SK-N-SH (cell line): Measurements from ENCODE around the gene CFAP100. TPM values are rescaled to one million over a fixed set of nuclear protein-coding genes. Genes with fewer than 3 reads are reported as not detected.

Source experiments
- CTCF ChIA-PET: fragments of 300-600, 350-600 bp; formaldehyde crosslinking; extraction: SDS; loops from one replicate; lab custom pipeline; 2021; lab: Yijun Ruan, JAX
- POLR2A ChIA-PET: fragments of 350-600 bp; sonication (Branson Sonifier 250); formaldehyde crosslinking; extraction: SDS; loops from one replicate; lab custom pipeline; 2020; ENCODE audit warnings: antibody characterized with exemption, inconsistent platforms; lab: Yijun Ruan, JAX
- DNase-seq: peaks from one replicate; pipeline ENCODE4 v3.0.0; 2012
- H2AFZ ChIP-seq: fragments of 200-600 bp; sonication (generic); 2 replicates; pipeline ENCODE4 v1.8.1; 2016; ENCODE audit warnings: antibody characterized with exemption, mild to moderate bottlenecking, low read depth
- H3F3A ChIP-seq: fragments of 200-600 bp; sonication (generic); replicated peaks from 2 replicates; pipeline ENCODE3; 2016; ENCODE audit warnings: antibody characterized with exemption, mild to moderate bottlenecking; ENCODE audit not compliant: insufficient read depth
- H3K27ac ChIP-seq, 2 experiments: fragments of 200-500 bp in 1 of 2; fragments of 200-600 bp in 1 of 2; sonication (Bioruptor generic) in 1 of 2; sonication (generic), shearing (Covaris generic) in 1 of 2; 2 replicates each; pipeline versions ENCODE4 v1.5.1 to v1.6.1; 2014 to 2016; ENCODE audit warnings: low read depth in 2 of 2, inconsistent platforms in 1 of 2, low read length in 1 of 2, mild to moderate bottlenecking in 1 of 2, mixed read lengths in 1 of 2
- H3K27me3 ChIP-seq: fragments of 200-600 bp; sonication (generic), shearing (Covaris generic); 2 replicates; pipeline ENCODE4 v1.6.1; 2016; ENCODE audit warnings: mixed run types; ENCODE audit not compliant: insufficient read depth
- H3K36me3 ChIP-seq, 2 experiments: fragments of 200-500 bp in 1 of 2; fragments of 200-600 bp in 1 of 2; sonication (Bioruptor generic) in 1 of 2; sonication (generic) in 1 of 2; replicated peaks in 1 of 2; 2 replicates each; pipeline versions ENCODE3 to v1.5.1; 2014 to 2016; ENCODE audit warnings: low read length in 1 of 2, mild to moderate bottlenecking in 1 of 2; ENCODE audit not compliant: insufficient read depth in 2 of 2, control insufficient read depth in 1 of 2
- H3K4me1 ChIP-seq, 2 experiments: fragments of 200-500 bp in 1 of 2; fragments of 200-600 bp in 1 of 2; sonication (Bioruptor generic) in 1 of 2; sonication (generic), shearing (Covaris generic) in 1 of 2; 2 replicates each; pipeline versions ENCODE4 v1.5.1 to v1.6.1; 2014 to 2016; ENCODE audit warnings: low read depth in 1 of 2, low read length in 1 of 2, mixed run types in 1 of 2; ENCODE audit not compliant: insufficient read depth in 2 of 2, control insufficient read depth in 1 of 2
- H3K4me2 ChIP-seq: fragments of 200-600 bp; sonication (generic), shearing (Covaris generic); 2 replicates; pipeline ENCODE4 v1.6.1; 2017; ENCODE audit warnings: mixed run types
- H3K4me3 ChIP-seq, 2 experiments: fragments of 200-500 bp in 1 of 2; fragments of 200-600 bp in 1 of 2; sonication (Bioruptor generic) in 1 of 2; sonication (generic), shearing (Covaris generic) in 1 of 2; 2 replicates each; pipeline versions ENCODE4 v1.5.1 to v1.8.1; 2014 to 2016; ENCODE audit warnings: low read depth in 2 of 2, inconsistent platforms in 1 of 2, low read length in 1 of 2, mild to moderate bottlenecking in 1 of 2, mixed read lengths in 1 of 2, moderate library complexity in 1 of 2
- H3K79me2 ChIP-seq: fragments of 200-600 bp; sonication (generic); 2 replicates; pipeline ENCODE4 v1.8.1; 2017; ENCODE audit warnings: mild to moderate bottlenecking; ENCODE audit not compliant: insufficient read depth
- H3K9ac ChIP-seq: fragments of 200-600 bp; sonication (generic); 2 replicates; pipeline ENCODE4 v1.6.1; 2017; ENCODE audit warnings: mixed run types
- H3K9me2 ChIP-seq: fragments of 200-600 bp; sonication (generic); 2 replicates; pipeline ENCODE4 v1.6.1; 2017; ENCODE audit warnings: mixed run types
- H3K9me3 ChIP-seq: fragments of 200-600 bp; sonication (generic); 2 replicates; pipeline ENCODE4 v1.6.1; 2017; ENCODE audit warnings: mixed run types, mild to moderate bottlenecking, moderate library complexity
- H4K20me1 ChIP-seq: fragments of 200-600 bp; sonication (generic); 2 replicates; pipeline ENCODE4 v1.6.1; 2017; ENCODE audit warnings: mild to moderate bottlenecking, mixed run types; ENCODE audit not compliant: insufficient read depth
- FOSL2 ChIP-seq: IDR thresholded peaks from 2 replicates; pipeline ENCODE4 v1.4.0; 2012; ENCODE audit warnings: low read depth, mild to moderate bottlenecking, moderate library complexity, borderline replicate concordance
- FOXJ3 ChIP-seq: sonication (generic); formaldehyde crosslinking; IDR thresholded peaks from 2 replicates; pipeline ENCODE4 v1.5.1; 2020; ENCODE audit warnings: mild to moderate bottlenecking, missing genetic modification reagents
- GABPA ChIP-seq: IDR thresholded peaks from 2 replicates; pipeline ENCODE4 v1.4.0; 2012; ENCODE audit warnings: low read depth, mild to moderate bottlenecking
- GATA2 ChIP-seq: sonication (generic); formaldehyde crosslinking; IDR thresholded peaks from 2 replicates; pipeline ENCODE4 v1.5.0; 2020; ENCODE audit warnings: mild to moderate bottlenecking, missing genetic modification reagents
- JUND ChIP-seq: IDR thresholded peaks from 2 replicates; pipeline ENCODE4 v1.4.0; 2012
- MEF2A ChIP-seq: IDR thresholded peaks from 2 replicates; pipeline ENCODE4 v1.4.0; 2012; ENCODE audit warnings: low read depth, borderline replicate concordance
- MXI1 ChIP-seq: IDR thresholded peaks from 2 replicates; pipeline ENCODE4 v1.6.1; 2012; ENCODE audit warnings: mild to moderate bottlenecking, low read depth, low read length, improper control_type of control experiment
- POLR2AphosphoS5 ChIP-seq: IDR thresholded peaks from 2 replicates; pipeline ENCODE4 v1.6.1; 2012; ENCODE audit warnings: low read depth, low read length
- RFX5 ChIP-seq: IDR thresholded peaks from 2 replicates; pipeline ENCODE4 v1.6.1; 2012; ENCODE audit warnings: mild to moderate bottlenecking, improper control_type of control experiment, low read length
- RXRA ChIP-seq: IDR thresholded peaks from 2 replicates; pipeline ENCODE4 v1.4.0; 2012; ENCODE audit warnings: low read depth, mild to moderate bottlenecking, borderline replicate concordance
- SIN3A ChIP-seq: IDR thresholded peaks from 2 replicates; pipeline ENCODE4 v1.6.1; 2012; ENCODE audit warnings: low read depth, mild to moderate bottlenecking, low read length, moderate library complexity, borderline replicate concordance
- TAF1 ChIP-seq: IDR thresholded peaks from 2 replicates; pipeline ENCODE4 v1.6.1; 2012; ENCODE audit warnings: low read depth, mild to moderate bottlenecking, low read length, moderate library complexity, borderline replicate concordance
- WGBS: methylation state at CpG from one replicate; pipeline ENCODE4 v1.1.6; 2017; ENCODE audit warnings: low lambda C conversion rate; 5-methylcytosine and 5-hydroxymethylcytosine counted together
- polyA plus RNA-seq, 3 experiments: library from polyadenylated mRNA; depleted of rRNA; stranded (reverse); fragments of >200 nt; gene quantifications; 2 replicates each; pipeline ENCODE4 v1.2.3, GENCODE V29; 2012
- TF ChIP-seq, protein P1 (sequence below): fragments of 200-600 bp; sonication (generic); IDR thresholded peaks from 2 replicates; pipeline ENCODE4 v1.6.1; 2017; ENCODE audit warnings: antibody characterized with exemption, mild to moderate bottlenecking, moderate library complexity
- TF ChIP-seq, protein P2 (sequence below): IDR thresholded peaks from 2 replicates; pipeline ENCODE4; 2012
- TF ChIP-seq, protein P3 (sequence below): IDR thresholded peaks from 2 replicates; pipeline ENCODE4 v1.4.0; 2012; ENCODE audit warnings: low read depth, borderline replicate concordance
- TF ChIP-seq, protein P4 (sequence below): fragments of 150-350 bp; IDR thresholded peaks from 2 replicates; pipeline ENCODE4 v1.6.1; 2016; ENCODE audit warnings: mild to moderate bottlenecking, low read depth, low read length
- TF ChIP-seq, protein P5 (sequence below): fragments of 150-350 bp; IDR thresholded peaks from 2 replicates; pipeline ENCODE4 v1.6.1; 2017; ENCODE audit warnings: antibody characterized with exemption, low read length, low read depth, borderline replicate concordance
- TF ChIP-seq, protein P6 (sequence below): IDR thresholded peaks from 2 replicates; pipeline ENCODE4 v1.4.0; 2012; ENCODE audit warnings: low read depth

Gene CFAP100
- polyA plus RNA-seq, 1 of the 3 experiments (the other 2 are of a cell fraction) = not detected

DNA sequence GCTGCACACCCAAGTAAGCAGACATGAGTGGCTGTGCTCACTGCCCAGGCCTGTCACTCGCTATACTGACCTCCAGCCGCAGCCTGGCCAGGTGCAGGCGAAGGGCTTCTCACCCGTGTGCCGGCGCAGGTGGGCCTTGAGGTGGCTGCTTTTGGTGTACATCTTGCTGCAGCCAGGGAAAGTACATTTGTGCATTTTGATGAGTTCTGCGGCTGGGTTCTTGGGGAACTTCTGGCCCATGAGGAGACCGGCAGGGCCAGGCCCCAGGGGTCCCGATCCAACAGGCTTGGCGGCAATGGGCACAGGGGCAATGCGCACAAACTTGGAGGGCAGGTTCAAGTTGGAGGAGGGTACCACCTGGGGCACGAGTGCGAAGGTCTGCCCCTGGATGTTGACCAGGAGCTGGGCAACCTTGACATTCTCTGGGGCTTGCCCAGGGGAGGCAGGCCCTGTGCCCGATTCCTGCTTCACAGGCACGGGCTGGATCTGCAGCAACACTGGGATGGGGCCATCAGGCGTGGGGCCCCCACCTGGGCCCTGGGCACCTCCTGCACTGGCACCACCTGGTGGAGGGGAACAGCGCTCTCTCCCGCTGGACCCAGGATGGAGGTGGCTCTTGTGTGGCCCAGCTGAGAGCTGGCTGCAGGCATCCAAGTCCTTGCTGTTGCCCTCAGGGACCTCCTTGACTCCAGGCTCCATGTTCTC lies 42.8 kb upstream of the CFAP100 start:
- Histone ChIP-seq H3F3A (no peaks in the 10 kb centered on the region), H3K4me1 (peaks cover 0 to 13% of the 10 kb centered on the region in 2 experiments; a peak in 1 of 4 replicates), H3K27me3 (peaks cover 23% of the 10 kb centered on the region), H4K20me1 (no peaks in the 10 kb centered on the region), H3K4me2 (no peak overlapping the region), H3K9ac (no peak overlapping the region), H2AFZ (no peak overlapping the region), H3K36me3 (no peaks in the 10 kb centered on the region), H3K79me2 (no peaks in the 10 kb centered on the region), H3K9me3 (no peaks in the 10 kb centered on the region), H3K27ac (no peak overlapping the region), H3K9me2 (no peaks in the 10 kb centered on the region), H3K4me3 (no peak overlapping the region)
- TF ChIP-seq JUND (no peak), RXRA (no peak), FOSL2 (no peak), SIN3A (no peak), MXI1 (no peak), TAF1 (no peak), RFX5 (no peak), MEF2A (no peak), GABPA (no peak), FOXJ3 (CRISPR knock-in tag) (no peak), GATA2 (no peak), POLR2AphosphoS5 (no peak)
- TF ChIP-seq, protein P1, sequence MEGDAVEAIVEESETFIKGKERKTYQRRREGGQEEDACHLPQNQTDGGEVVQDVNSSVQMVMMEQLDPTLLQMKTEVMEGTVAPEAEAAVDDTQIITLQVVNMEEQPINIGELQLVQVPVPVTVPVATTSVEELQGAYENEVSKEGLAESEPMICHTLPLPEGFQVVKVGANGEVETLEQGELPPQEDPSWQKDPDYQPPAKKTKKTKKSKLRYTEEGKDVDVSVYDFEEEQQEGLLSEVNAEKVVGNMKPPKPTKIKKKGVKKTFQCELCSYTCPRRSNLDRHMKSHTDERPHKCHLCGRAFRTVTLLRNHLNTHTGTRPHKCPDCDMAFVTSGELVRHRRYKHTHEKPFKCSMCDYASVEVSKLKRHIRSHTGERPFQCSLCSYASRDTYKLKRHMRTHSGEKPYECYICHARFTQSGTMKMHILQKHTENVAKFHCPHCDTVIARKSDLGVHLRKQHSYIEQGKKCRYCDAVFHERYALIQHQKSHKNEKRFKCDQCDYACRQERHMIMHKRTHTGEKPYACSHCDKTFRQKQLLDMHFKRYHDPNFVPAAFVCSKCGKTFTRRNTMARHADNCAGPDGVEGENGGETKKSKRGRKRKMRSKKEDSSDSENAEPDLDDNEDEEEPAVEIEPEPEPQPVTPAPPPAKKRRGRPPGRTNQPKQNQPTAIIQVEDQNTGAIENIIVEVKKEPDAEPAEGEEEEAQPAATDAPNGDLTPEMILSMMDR = no peak
- TF ChIP-seq, protein P2, sequence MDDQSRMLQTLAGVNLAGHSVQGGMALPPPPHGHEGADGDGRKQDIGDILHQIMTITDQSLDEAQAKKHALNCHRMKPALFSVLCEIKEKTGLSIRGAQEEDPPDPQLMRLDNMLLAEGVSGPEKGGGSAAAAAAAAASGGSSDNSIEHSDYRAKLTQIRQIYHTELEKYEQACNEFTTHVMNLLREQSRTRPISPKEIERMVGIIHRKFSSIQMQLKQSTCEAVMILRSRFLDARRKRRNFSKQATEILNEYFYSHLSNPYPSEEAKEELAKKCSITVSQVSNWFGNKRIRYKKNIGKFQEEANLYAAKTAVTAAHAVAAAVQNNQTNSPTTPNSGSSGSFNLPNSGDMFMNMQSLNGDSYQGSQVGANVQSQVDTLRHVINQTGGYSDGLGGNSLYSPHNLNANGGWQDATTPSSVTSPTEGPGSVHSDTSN = no peak
- TF ChIP-seq, protein P3, sequence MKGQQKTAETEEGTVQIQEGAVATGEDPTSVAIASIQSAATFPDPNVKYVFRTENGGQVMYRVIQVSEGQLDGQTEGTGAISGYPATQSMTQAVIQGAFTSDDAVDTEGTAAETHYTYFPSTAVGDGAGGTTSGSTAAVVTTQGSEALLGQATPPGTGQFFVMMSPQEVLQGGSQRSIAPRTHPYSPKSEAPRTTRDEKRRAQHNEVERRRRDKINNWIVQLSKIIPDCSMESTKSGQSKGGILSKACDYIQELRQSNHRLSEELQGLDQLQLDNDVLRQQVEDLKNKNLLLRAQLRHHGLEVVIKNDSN = no peak
- TF ChIP-seq, protein P4, sequence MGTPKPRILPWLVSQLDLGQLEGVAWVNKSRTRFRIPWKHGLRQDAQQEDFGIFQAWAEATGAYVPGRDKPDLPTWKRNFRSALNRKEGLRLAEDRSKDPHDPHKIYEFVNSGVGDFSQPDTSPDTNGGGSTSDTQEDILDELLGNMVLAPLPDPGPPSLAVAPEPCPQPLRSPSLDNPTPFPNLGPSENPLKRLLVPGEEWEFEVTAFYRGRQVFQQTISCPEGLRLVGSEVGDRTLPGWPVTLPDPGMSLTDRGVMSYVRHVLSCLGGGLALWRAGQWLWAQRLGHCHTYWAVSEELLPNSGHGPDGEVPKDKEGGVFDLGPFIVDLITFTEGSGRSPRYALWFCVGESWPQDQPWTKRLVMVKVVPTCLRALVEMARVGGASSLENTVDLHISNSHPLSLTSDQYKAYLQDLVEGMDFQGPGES = no peak
- TF ChIP-seq, protein P5, sequence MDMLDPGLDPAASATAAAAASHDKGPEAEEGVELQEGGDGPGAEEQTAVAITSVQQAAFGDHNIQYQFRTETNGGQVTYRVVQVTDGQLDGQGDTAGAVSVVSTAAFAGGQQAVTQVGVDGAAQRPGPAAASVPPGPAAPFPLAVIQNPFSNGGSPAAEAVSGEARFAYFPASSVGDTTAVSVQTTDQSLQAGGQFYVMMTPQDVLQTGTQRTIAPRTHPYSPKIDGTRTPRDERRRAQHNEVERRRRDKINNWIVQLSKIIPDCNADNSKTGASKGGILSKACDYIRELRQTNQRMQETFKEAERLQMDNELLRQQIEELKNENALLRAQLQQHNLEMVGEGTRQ = no peak
- TF ChIP-seq, protein P6, sequence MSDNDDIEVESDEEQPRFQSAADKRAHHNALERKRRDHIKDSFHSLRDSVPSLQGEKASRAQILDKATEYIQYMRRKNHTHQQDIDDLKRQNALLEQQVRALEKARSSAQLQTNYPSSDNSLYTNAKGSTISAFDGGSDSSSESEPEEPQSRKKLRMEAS = no peak
- DNase-seq = no peak
- POLR2A ChIA-PET = no interaction called here
- CTCF ChIA-PET = no interaction called here
- 85% methylated on average over 5 of the region's 18 CpGs for WGBS
